PC-9 (cell line): ENCODE data around the gene CAMKMT.

Experiments used
- CTCF ChIP-seq: fragments of 200-600 bp; sonication (generic); conservative IDR thresholded peaks from 2 replicates; pipeline ENCODE4 v1.6.1; 2017; ENCODE audit warnings: mixed run types, antibody characterized with exemption, mild to moderate bottlenecking, moderate library complexity
- EZH2 ChIP-seq: fragments of 200-600 bp; sonication (generic); IDR thresholded peaks from 2 replicates; pipeline ENCODE4 v1.8.0; 2017; ENCODE audit warnings: antibody characterized with exemption, low read depth

GRCh38 chr2:44479127-44479887 lies 117.6 kb downstream of the CAMKMT start:
- TF ChIP-seq CTCF (peak; percentile 100), EZH2 (no peak)
